ENCODE measurements around the gene NT5C1B.

Gene NT5C1B

GRCh38 chr2:18548621-18549020 is 40.7 kb downstream of the NT5C1B start:
- Mint-ChIP-seq H3K9me3 (no peaks in the 10 kb centered on the region), H3K4me3 (no peak overlapping the region), H3K27ac (no peak overlapping the region), H3K27me3 (no peaks in the 10 kb centered on the region), H3K4me1 (peaks cover 60% of the 10 kb centered on the region)
- ATAC-seq (no peak), DNase-seq (no peak)

- peaks cover 40% of the 10 kb centered on the region for H3K4me1 Mint-ChIP-seq
- ATAC-seq, result peak; percentile 61
- no peaks in the 10 kb centered on the region for H3K27me3 Mint-ChIP-seq
- H3K4me3 Mint-ChIP-seq, result peak overlapping the region; percentile 38 to 72
- peak overlapping the region; percentile 49 to 85 for H3K27ac Mint-ChIP-seq
- peaks cover 0 to 3% of the 10 kb centered on the region in 2 donors for H3K9me3 Mint-ChIP-seq
- DNase-seq, result no peak
These were observed 42.8 kb downstream of the NT5C1B start for GRCh38 chr2:18546567-18546966.

DNA sequence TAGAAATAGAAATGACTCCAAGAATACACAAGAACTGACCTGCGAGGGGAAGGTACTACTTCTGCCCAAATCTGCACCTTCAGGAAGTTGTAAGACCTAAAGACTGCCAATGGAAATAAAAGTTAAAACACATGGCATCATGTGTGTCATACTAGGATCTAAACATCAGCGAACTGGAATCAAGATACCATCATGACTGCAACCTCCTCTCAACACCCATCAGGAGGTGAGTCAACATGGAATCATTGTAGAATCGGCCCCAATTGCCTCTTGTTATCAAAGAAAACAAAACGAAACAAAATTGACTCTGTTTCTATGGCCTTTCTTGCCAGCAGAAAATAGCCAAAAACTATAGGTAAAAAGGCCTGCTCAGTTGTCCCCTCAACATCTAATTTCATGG is 44.0 kb downstream of the NT5C1B start:
- no peak for DNase-seq
- H3K27ac Mint-ChIP-seq, result no peak overlapping the region
- no peak for ATAC-seq

DNA sequence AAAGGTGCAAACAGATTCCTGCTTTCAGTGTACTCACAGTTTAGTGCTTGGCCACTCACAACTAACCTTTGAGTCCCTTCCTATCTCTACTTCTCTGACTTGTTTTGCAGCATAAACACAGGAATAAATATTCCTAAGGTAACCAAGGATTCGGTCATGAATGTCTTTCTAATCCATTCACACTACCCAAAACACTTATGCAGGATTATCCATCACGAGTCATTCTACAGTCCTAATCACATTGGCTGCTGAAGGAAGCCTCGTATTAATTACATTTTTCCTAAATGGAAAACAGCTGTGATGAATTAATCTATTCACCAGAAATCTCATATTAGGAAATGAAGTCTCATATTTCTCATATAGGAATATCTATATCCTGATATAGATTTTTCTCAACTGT is 45.2 kb downstream of the NT5C1B start:
- H3K4me3 Mint-ChIP-seq, result no peak overlapping the region
- no peaks in the 10 kb centered on the region for H3K27me3 Mint-ChIP-seq
- H3K9me3 Mint-ChIP-seq, result peaks cover 5 to 14% of the 10 kb centered on the region in 2 donors
- DNase-seq (no peak), ATAC-seq (no peak)
- peaks cover 31% of the 10 kb centered on the region for H3K4me1 Mint-ChIP-seq
- no peak overlapping the region for H3K27ac Mint-ChIP-seq

More for the DNA sequence above, 44.0 kb downstream of the NT5C1B start:
- peaks cover 5 to 14% of the 10 kb centered on the region in 2 donors for H3K9me3 Mint-ChIP-seq
- H3K4me1 Mint-ChIP-seq, result peaks cover 39% of the 10 kb centered on the region
- no peaks in the 10 kb centered on the region for H3K27me3 Mint-ChIP-seq
- H3K4me3 Mint-ChIP-seq, result no peak overlapping the region

GRCh38 chr2:18540872-18541271 is 48.5 kb downstream of the NT5C1B start:
- ATAC-seq, result no peak
- H3K4me3 Mint-ChIP-seq, result no peak overlapping the region
- peaks cover 10% of the 10 kb centered on the region for H3K4me1 Mint-ChIP-seq
- H3K27ac Mint-ChIP-seq, result no peak overlapping the region
- peaks cover 5 to 14% of the 10 kb centered on the region in 2 donors for H3K9me3 Mint-ChIP-seq
- no peak for DNase-seq
- peaks cover 2% of the 10 kb centered on the region for H3K27me3 Mint-ChIP-seq

DNA sequence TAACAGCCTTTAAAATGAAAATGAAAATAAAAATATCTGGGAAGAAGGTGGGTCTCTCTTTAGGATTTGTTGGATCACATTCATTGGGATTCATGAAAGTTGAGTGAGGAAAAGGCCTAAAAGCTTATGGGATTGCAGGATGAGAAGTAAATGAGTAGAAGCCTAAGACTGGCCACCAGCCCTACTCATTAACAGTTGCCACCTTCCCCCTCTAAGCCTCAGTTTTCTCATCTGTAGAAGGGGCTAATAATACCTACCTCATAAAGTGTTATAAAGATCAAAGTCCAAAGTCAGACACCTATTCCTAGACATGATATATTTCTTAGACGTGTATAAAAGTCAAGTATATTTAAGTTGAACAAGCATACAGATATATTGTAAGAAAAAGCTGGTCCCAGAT is 52.7 kb downstream of the NT5C1B start:
- Mint-ChIP-seq H3K9me3 (peaks cover 5 to 13% of the 10 kb centered on the region in 2 donors), H3K4me3 (no peak overlapping the region), H3K4me1 (peaks cover 14% of the 10 kb centered on the region), H3K27ac (no peak overlapping the region), H3K27me3 (peaks cover 9% of the 10 kb centered on the region)
- DNase-seq (no peak), ATAC-seq (no peak)

DNA sequence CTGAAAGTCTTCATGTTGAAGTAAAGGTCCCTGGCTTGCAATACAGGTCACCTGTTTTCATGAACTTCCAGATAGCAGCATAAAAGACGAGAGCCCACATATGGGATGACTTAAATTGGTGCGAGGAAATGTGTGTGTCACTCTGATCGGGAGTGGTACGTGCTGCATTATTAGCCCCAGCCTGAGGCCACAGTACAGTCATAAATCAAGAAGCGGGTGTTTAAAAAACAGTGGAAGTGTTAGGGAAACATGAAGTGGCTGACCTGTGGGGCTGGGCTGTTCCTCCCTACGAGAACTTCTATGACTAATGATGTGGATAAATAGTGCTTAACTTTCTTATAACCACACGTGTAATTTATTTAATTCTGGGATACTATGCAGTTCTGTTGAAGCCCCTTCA is 53.3 kb downstream of the NT5C1B start:
- peaks cover 5 to 7% of the 10 kb centered on the region in 2 donors for H3K9me3 Mint-ChIP-seq
- peaks cover 12% of the 10 kb centered on the region for H3K4me1 Mint-ChIP-seq
- peaks cover 9% of the 10 kb centered on the region for H3K27me3 Mint-ChIP-seq
- H3K4me3 Mint-ChIP-seq, result no peak overlapping the region
- ATAC-seq (no peak), DNase-seq (no peak)
- peak overlapping the region in 1 of 2 donors; percentile 63 for H3K27ac Mint-ChIP-seq

- Mint-ChIP-seq H3K27me3 (peaks cover 9% of the 10 kb centered on the region), H3K4me1 (peaks cover 7% of the 10 kb centered on the region), H3K4me3 (no peak overlapping the region), H3K27ac (no peak overlapping the region), H3K9me3 (no peaks in the 10 kb centered on the region)
- ATAC-seq (no peak), DNase-seq (no peak)
These were observed 58.2 kb downstream of the NT5C1B start for GRCh38 chr2:18531194-18531593.

- H3K27me3 Mint-ChIP-seq, result no peaks in the 10 kb centered on the region
- H3K4me1 Mint-ChIP-seq, result no peaks in the 10 kb centered on the region
- H3K4me3 Mint-ChIP-seq, result no peak overlapping the region
- no peak overlapping the region for H3K27ac Mint-ChIP-seq
- H3K9me3 Mint-ChIP-seq, result no peaks in the 10 kb centered on the region
- no peak for DNase-seq
- ATAC-seq, result no peak
These were observed 61.5 kb downstream of the NT5C1B start for GRCh38 chr2:18527822-18528221.

DNA sequence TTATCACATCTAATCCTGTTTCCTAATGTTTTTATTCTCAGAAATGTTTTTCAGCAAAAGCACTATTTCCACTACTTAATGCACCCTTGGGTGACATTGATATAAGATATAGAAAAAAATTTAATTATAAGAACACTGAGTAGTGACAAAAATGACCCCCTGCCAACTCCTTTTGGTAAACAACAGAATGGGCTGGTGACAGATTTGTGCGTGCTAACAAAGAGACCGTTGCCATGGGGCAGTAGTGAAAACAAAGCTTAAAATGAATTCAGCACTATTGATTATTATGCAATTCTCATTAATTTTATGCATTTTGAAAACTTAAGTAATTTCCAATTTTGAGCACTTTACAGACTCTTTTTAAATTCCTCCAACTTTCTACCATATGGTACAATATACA is 62.0 kb downstream of the NT5C1B start:
- H3K27me3 Mint-ChIP-seq, result no peaks in the 10 kb centered on the region
- DNase-seq (no peak), ATAC-seq (no peak)
- no peak overlapping the region for H3K4me3 Mint-ChIP-seq
- H3K4me1 Mint-ChIP-seq, result no peaks in the 10 kb centered on the region
- H3K27ac Mint-ChIP-seq, result no peak overlapping the region
- H3K9me3 Mint-ChIP-seq, result no peaks in the 10 kb centered on the region

DNA sequence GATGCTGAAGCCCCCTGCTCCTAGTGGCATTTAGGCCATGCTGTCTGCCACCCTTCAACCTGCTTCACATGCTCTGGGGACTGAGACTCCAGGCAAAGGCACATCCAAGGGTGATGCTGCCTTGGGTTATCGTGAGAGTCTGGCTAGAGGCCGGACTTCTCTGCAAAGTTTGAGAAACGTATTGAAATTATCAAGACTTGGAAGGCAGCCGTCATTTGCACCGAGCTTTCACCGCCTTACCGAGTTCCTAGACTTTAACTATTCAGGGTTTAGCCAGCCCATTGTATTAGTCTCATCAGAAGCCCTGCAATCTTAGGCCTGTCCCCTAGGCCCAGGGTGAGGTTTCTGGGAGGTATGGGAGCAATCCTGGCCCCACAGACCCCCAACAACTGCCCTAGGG is 62.9 kb downstream of the NT5C1B start:
- H3K27ac Mint-ChIP-seq, result no peak overlapping the region
- no peak for ATAC-seq
- H3K27me3 Mint-ChIP-seq, result no peaks in the 10 kb centered on the region
- H3K4me1 Mint-ChIP-seq, result no peaks in the 10 kb centered on the region
- H3K9me3 Mint-ChIP-seq, result no peaks in the 10 kb centered on the region
- no peak overlapping the region for H3K4me3 Mint-ChIP-seq
- no peak for DNase-seq

GRCh38 chr2:18525852-18526251 is 63.5 kb downstream of the NT5C1B start:
- no peak overlapping the region for H3K4me3 Mint-ChIP-seq
- no peaks in the 10 kb centered on the region for H3K9me3 Mint-ChIP-seq
- H3K27ac Mint-ChIP-seq, result no peak overlapping the region
- H3K27me3 Mint-ChIP-seq, result no peaks in the 10 kb centered on the region
- no peaks in the 10 kb centered on the region for H3K4me1 Mint-ChIP-seq
- DNase-seq (no peak), ATAC-seq (no peak)

DNA sequence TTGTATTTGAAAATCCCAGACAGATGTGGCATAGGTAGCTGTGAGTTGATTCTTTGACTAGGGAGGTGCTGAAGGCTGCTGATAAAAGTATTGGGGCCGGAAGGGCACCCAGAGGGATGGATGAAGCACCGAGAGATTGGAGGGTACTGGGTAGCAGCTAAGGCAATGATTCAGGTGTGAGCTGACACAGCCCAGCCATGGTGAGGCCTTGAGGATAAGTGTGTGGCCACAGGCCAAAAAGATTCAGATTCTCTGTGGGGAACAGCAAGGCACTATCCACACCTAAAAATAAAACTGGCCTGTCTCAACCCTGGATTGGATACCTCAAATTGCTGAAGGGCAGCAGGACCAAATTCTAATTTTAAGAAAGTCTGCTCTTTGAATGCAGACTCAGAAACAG is 64.1 kb downstream of the NT5C1B start:
- ATAC-seq (no peak), DNase-seq (no peak)
- H3K4me1 Mint-ChIP-seq, result no peaks in the 10 kb centered on the region
- no peak overlapping the region for H3K27ac Mint-ChIP-seq
- H3K4me3 Mint-ChIP-seq, result no peak overlapping the region
- H3K9me3 Mint-ChIP-seq, result no peaks in the 10 kb centered on the region
- no peaks in the 10 kb centered on the region for H3K27me3 Mint-ChIP-seq

DNA sequence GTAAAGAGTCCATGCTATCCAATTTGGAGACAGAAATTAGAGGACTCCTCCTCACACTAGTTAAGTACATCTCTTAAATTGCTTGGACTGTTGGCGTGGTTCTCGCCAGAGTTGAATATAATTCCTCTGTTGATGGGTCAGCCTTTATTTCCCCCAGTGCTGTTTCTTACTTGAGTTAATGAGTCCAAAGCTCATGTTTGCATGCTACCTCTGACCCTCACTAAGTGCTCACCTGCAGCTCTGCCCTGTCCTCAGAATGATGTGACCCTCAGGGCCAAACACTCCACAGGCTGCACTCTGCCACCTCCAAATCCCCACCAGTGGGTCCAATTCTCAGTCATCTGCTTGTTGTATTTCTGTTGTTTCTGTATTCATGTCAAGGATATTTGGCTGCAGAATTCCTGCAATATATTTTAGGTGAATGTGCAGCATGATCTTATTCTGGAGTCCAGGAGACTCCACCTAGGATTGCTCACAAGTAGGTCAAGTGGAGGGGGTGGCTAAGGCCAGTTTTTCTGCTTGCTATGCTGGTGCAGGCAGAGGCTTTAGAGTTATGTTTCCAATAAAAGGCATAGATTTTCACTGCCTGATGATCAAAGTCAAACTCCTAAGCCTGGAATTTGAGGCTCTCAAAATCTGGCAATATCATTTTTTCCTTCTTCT is 66.8 kb downstream of the NT5C1B start:
- H3K4me3 Mint-ChIP-seq, result no peak overlapping the region
- no peak overlapping the region for H3K27ac Mint-ChIP-seq
- ATAC-seq (no peak), DNase-seq (no peak)
- H3K27me3 Mint-ChIP-seq, result peaks cover 10% of the 10 kb centered on the region
- H3K4me1 Mint-ChIP-seq, result no peaks in the 10 kb centered on the region
- H3K9me3 Mint-ChIP-seq, result no peaks in the 10 kb centered on the region

DNA sequence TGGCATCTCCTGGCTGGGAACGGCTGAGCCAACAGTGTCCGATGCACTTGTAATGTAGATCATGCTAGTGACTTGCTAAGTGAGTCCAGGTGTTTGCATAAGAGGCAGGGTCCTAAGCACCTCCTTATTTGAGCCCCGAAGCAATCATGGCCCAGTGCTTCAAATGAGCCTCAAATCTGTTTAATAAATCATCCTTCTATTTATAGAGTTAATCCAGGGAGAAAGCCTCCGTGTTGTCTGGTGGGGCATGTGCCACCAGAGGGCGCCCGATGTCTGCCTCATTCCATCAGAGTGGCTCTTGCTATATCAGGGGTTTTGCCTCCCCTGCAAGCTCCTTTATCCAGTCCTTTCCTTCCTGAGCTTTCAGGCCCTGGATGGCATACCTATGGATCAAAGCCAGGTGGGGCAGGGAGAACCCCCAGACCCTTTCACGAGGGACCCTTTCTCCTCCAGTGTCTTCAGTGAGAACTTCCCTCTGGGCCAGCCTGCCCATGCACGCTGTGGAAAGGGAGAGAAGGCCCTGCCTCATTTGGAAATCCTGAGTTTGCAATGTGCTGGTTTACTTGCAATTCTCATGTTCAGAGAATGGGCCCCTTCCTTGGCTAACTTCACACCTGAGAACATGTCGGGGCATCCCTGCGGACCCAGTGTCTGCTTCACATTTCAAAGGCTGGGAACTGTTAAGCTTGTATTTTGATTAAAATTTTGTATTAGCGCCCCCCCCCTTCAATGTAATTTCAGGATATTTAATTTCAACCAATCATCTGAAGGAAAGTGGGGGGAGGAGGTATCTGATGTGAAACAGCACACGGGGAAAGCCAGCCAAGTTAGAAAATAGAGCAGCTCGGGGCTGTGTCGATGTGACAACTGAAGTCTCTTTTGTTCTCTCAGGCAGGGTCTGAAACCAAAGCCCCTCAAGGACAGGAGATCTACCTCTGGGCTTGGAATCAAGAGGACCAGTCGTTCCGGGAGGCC is 68.6 kb downstream of the NT5C1B start:
- Mint-ChIP-seq H3K27me3 (peaks cover 28% of the 10 kb centered on the region), H3K27ac (no peak overlapping the region), H3K9me3 (no peaks in the 10 kb centered on the region), H3K4me3 (no peak overlapping the region), H3K4me1 (no peaks in the 10 kb centered on the region)
- peak; percentile 50 to 67 for DNase-seq
- peak; percentile 76 for ATAC-seq

DNA sequence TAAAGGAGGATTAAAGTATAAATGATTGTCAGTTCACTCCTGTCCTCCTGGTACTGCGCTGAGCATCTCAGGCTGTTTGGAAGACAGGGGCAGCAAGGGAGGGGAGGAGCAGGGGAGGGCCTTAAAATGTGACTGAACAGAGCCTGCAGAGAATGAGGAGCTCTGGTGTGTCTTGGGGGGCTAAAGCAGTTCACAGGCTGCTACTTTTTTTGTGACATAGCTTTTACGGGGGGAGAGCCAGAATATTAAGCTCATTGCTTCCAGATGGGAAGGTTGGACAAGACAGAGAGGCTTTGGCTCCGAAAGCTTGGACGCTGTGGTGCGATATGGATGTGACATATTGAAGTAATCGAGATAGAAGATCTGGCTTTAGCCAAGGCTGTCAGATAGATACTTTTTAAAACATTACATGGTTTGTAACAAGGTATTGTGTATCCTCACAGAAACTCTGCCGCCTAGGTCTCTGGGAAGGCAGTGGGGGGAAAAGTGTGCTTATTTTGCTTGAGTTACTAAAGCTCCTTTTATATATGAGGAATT is 69.4 kb downstream of the NT5C1B start:
- no peaks in the 10 kb centered on the region for H3K4me1 Mint-ChIP-seq
- H3K9me3 Mint-ChIP-seq, result no peaks in the 10 kb centered on the region
- H3K27ac Mint-ChIP-seq, result no peak overlapping the region
- no peak overlapping the region for H3K4me3 Mint-ChIP-seq
- peaks cover 35% of the 10 kb centered on the region for H3K27me3 Mint-ChIP-seq
- ATAC-seq, result no peak
- no peak for DNase-seq

Data from stimulated activated naive CD8-positive, alpha-beta T cell treated with anti-CD3 and anti-CD28 coated beads, Interleukin-15, amount 100 ng/mL, for 72 hours (primary cell).